Activated naive CD8-positive, alpha-beta T cell (primary cell): Measurements from ENCODE around the gene USF3.

Source experiments
- H3K27ac Mint-ChIP-seq: one replicate; pipeline ENCODE4 v1.8.0; 2021; ENCODE audit warnings: mixed read lengths
- H3K27me3 Mint-ChIP-seq: one replicate; pipeline ENCODE4 v1.8.0; 2021; ENCODE audit warnings: mixed read lengths
- H3K36me3 Mint-ChIP-seq: one replicate; pipeline ENCODE4 v1.8.0; 2021; ENCODE audit warnings: mixed read lengths
- H3K4me1 Mint-ChIP-seq: one replicate; pipeline ENCODE4 v1.8.0; 2021; ENCODE audit warnings: low read depth, mixed read lengths
- H3K4me3 Mint-ChIP-seq: one replicate; pipeline ENCODE4 v1.8.0; 2021; ENCODE audit warnings: mild to moderate bottlenecking, mixed read lengths
- H3K9me3 Mint-ChIP-seq: one replicate; pipeline ENCODE4 v1.8.0; 2021; ENCODE audit warnings: low read depth, mixed read lengths

USF3 gene

GRCh38 chr3:113695786-113696645, at the start of gene USF3:
USF3 (minus strand) TSS chr3:113696642; CDS start chr3:113674878, 21,764 bp downstream.
- H3K4me3 Mint-ChIP-seq, result peak within 1 kb of the TSS; percentile 99
- H3K9me3 Mint-ChIP-seq, result no peaks in the 10 kb centered on the region
- H3K4me1 Mint-ChIP-seq, result peaks cover 27% of the 10 kb centered on the region
- no peaks in the 10 kb centered on the region for H3K27me3 Mint-ChIP-seq
- no peaks in the 10 kb centered on the region for H3K36me3 Mint-ChIP-seq
- H3K27ac Mint-ChIP-seq, result peak within 1 kb of the TSS; percentile 99

GRCh38 chr3:113745756-113746547, 49.5 kb upstream of the USF3 start, which contains the start of gene NAA50:
NAA50 (minus strand) TSS chr3:113746249; CDS start chr3:113745949, 300 bp downstream.
- peak within 1 kb of the TSS; percentile 95 for H3K4me3 Mint-ChIP-seq
- peaks cover 5% of the 10 kb centered on the region for H3K36me3 Mint-ChIP-seq
- H3K4me1 Mint-ChIP-seq, result peaks cover 66% of the 10 kb centered on the region
- peak within 1 kb of the TSS; percentile 100 for H3K27ac Mint-ChIP-seq
- no peaks in the 10 kb centered on the region for H3K9me3 Mint-ChIP-seq
- H3K27me3 Mint-ChIP-seq, result no peaks in the 10 kb centered on the region

- no peaks in the 10 kb centered on the region for H3K9me3 Mint-ChIP-seq
- H3K4me1 Mint-ChIP-seq, result peaks cover 70% of the 10 kb centered on the region
- H3K27me3 Mint-ChIP-seq, result no peaks in the 10 kb centered on the region
- H3K36me3 Mint-ChIP-seq, result peaks cover 5% of the 10 kb centered on the region
- peak overlapping the region; percentile 95 for H3K27ac Mint-ChIP-seq
- peak overlapping the region; percentile 95 for H3K4me3 Mint-ChIP-seq
Measured at GRCh38 chr3:113744941-113745755, 48.7 kb upstream of the USF3 start.

GRCh38 chr3:113743006-113743630, 46.7 kb upstream of the USF3 start:
- no peaks in the 10 kb centered on the region for H3K9me3 Mint-ChIP-seq
- H3K4me3 Mint-ChIP-seq, result peak overlapping the region; percentile 95
- no peaks in the 10 kb centered on the region for H3K27me3 Mint-ChIP-seq
- H3K36me3 Mint-ChIP-seq, result peaks cover 5% of the 10 kb centered on the region
- H3K4me1 Mint-ChIP-seq, result peaks cover 62% of the 10 kb centered on the region
- H3K27ac Mint-ChIP-seq, result no peak overlapping the region

- Mint-ChIP-seq H3K4me1 (peaks cover 66% of the 10 kb centered on the region), H3K4me3 (peak overlapping the region; percentile 23), H3K27ac (no peak overlapping the region), H3K9me3 (no peaks in the 10 kb centered on the region), H3K36me3 (peaks cover 5% of the 10 kb centered on the region), H3K27me3 (no peaks in the 10 kb centered on the region)
Measured at GRCh38 chr3:113741620-113742019, 45.2 kb upstream of the USF3 start.

- H3K4me3 Mint-ChIP-seq, result peak overlapping the region; percentile 48
- H3K36me3 Mint-ChIP-seq, result peaks cover 5% of the 10 kb centered on the region
- no peaks in the 10 kb centered on the region for H3K9me3 Mint-ChIP-seq
- peak overlapping the region; percentile 0 for H3K27ac Mint-ChIP-seq
- H3K4me1 Mint-ChIP-seq, result peaks cover 68% of the 10 kb centered on the region
- H3K27me3 Mint-ChIP-seq, result no peaks in the 10 kb centered on the region
Measured at GRCh38 chr3:113741086-113741485, 44.6 kb upstream of the USF3 start.

- Mint-ChIP-seq H3K4me1 (peaks cover 65% of the 10 kb centered on the region), H3K9me3 (no peaks in the 10 kb centered on the region), H3K27ac (peak overlapping the region; percentile 88), H3K4me3 (no peak overlapping the region), H3K27me3 (no peaks in the 10 kb centered on the region), H3K36me3 (no peaks in the 10 kb centered on the region)
Measured at GRCh38 chr3:113736548-113737089, 40.2 kb upstream of the USF3 start.

GRCh38 chr3:113731694-113732093, 35.3 kb upstream of the USF3 start:
- Mint-ChIP-seq H3K4me1 (peaks cover 46% of the 10 kb centered on the region), H3K27me3 (no peaks in the 10 kb centered on the region), H3K9me3 (no peaks in the 10 kb centered on the region), H3K36me3 (peaks cover 3% of the 10 kb centered on the region), H3K27ac (no peak overlapping the region), H3K4me3 (no peak overlapping the region)

- no peak overlapping the region for H3K27ac Mint-ChIP-seq
- no peaks in the 10 kb centered on the region for H3K27me3 Mint-ChIP-seq
- H3K9me3 Mint-ChIP-seq, result no peaks in the 10 kb centered on the region
- no peak overlapping the region for H3K4me3 Mint-ChIP-seq
- H3K4me1 Mint-ChIP-seq, result peaks cover 41% of the 10 kb centered on the region
- peaks cover 3% of the 10 kb centered on the region for H3K36me3 Mint-ChIP-seq
Measured at GRCh38 chr3:113730550-113730949, 34.1 kb upstream of the USF3 start.

- Mint-ChIP-seq H3K27ac (no peak overlapping the region), H3K9me3 (no peaks in the 10 kb centered on the region), H3K4me1 (peaks cover 36% of the 10 kb centered on the region), H3K4me3 (no peak overlapping the region), H3K36me3 (peaks cover 3% of the 10 kb centered on the region), H3K27me3 (no peaks in the 10 kb centered on the region)
Measured at GRCh38 chr3:113728661-113729060, 32.2 kb upstream of the USF3 start.

- Mint-ChIP-seq H3K4me3 (no peak overlapping the region), H3K36me3 (peaks cover 9% of the 10 kb centered on the region), H3K4me1 (peaks cover 22% of the 10 kb centered on the region), H3K9me3 (no peaks in the 10 kb centered on the region), H3K27ac (no peak overlapping the region), H3K27me3 (no peaks in the 10 kb centered on the region)
Measured at GRCh38 chr3:113721636-113722035, 25.2 kb upstream of the USF3 start.

- Mint-ChIP-seq H3K4me3 (no peak overlapping the region), H3K27me3 (no peaks in the 10 kb centered on the region), H3K27ac (no peak overlapping the region), H3K9me3 (no peaks in the 10 kb centered on the region), H3K36me3 (peaks cover 9% of the 10 kb centered on the region), H3K4me1 (peaks cover 19% of the 10 kb centered on the region)
Measured at GRCh38 chr3:113719758-113720157, 23.3 kb upstream of the USF3 start.

- H3K27me3 Mint-ChIP-seq, result no peaks in the 10 kb centered on the region
- no peaks in the 10 kb centered on the region for H3K9me3 Mint-ChIP-seq
- peaks cover 18% of the 10 kb centered on the region for H3K4me1 Mint-ChIP-seq
- peaks cover 9% of the 10 kb centered on the region for H3K36me3 Mint-ChIP-seq
- no peak overlapping the region for H3K4me3 Mint-ChIP-seq
- H3K27ac Mint-ChIP-seq, result no peak overlapping the region
Measured at GRCh38 chr3:113719294-113719693, 22.9 kb upstream of the USF3 start.

- Mint-ChIP-seq H3K36me3 (peaks cover 9% of the 10 kb centered on the region), H3K27me3 (no peaks in the 10 kb centered on the region), H3K9me3 (no peaks in the 10 kb centered on the region), H3K4me1 (peaks cover 16% of the 10 kb centered on the region), H3K27ac (peak overlapping the region; percentile 64), H3K4me3 (no peak overlapping the region)
Measured at GRCh38 chr3:113717818-113718217, 21.4 kb upstream of the USF3 start.
